GM12872 (cell line): ENCODE measurements around the gene USP53.

Experiments
- CTCF ChIP-seq: IDR thresholded peaks from 3 replicates; pipeline ENCODE4 v1.5.1; 2011; ENCODE audit warnings: low read depth, mild to moderate bottlenecking, low read length, moderate library complexity; ENCODE audit not compliant: insufficient read depth

The USP53 gene

GRCh38 chr4:119299260-119299671 lies 86.8 kb downstream of the USP53 start:
- no peak for TF ChIP-seq CTCF

- TF ChIP-seq CTCF: no peak
These were observed 87.2 kb downstream of the USP53 start for GRCh38 chr4:119299741-119300100.

DNA sequence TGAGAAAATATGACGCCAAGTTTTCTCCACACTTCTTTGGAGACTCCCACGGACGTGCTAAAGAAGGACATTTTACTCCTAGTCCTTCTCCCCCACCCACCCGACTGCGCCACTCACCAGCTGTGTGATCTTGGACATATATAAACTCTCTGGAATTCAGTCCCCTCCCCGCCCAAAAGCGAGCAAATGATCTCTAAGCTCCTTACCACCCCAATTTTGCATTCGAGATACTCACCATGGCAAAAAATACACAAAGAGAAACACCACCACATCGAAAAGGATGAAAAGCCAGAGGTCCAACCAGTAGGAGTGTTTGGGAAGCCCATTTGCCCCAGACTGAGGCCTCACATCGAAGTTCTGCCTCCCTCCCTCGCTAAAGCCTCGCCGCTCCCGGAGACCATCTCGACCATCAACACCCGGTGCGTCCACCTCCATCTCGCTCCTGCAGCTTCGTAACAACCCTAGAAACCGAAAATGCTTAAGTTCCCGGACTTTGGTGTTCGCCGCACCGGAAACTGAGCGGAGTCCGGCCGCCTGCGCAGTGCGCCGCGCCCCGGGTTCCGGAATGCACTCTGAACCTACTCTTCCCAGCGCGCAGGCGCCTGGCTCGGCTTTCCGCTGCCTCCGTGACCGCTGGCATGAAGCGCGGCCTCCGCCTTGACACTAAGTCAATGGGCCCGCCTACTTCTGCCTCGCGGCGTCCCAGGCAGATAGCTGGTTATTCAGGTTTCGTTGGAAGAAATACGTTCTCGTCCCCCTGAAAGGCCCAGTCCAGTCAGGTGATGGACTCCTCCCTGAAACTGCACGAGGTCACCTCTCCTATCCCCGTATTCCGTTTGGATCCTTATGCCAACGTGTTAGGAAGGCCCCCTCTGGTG lies 87.8 kb downstream of the USP53 start:
- no peak for TF ChIP-seq CTCF

DNA sequence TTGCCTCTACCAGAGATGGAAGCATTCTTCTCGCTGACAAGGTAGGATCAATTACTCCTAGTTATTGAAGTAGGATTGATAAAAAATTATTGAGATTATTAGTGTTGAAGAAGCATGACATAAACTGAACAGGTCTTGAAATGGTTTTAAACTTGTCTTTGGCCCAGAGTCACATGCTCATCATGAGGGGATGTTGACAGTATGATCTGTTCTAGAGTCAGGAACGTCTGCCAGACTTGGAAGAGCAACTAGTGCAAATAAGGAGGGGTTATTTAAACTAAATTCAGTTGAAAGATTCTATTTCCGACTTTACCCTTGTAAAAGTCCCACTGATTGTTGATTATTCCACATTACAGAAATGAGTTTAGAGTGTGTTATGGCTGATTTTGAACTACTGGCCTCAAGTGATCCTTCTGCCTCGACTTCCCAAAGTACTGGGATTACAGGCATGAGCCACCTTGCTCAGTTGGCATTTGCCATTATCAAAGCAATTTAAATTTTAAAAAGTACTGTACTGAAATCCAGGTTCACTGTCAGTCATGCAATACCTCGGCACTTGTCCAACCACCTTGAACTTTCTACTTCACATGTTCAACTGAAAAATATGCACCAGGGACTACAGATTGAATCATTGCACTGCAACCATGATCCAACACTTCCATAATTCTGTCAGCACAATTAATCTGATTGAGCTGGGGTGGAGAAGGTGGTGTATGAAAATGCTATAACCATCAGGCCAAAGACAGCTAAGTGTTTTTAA lies 89.7 kb downstream of the USP53 start:
- TF ChIP-seq CTCF: no peak

GRCh38 chr4:119303587-119304305 lies 91.2 kb downstream of the USP53 start:
- TF ChIP-seq CTCF: no peak

DNA sequence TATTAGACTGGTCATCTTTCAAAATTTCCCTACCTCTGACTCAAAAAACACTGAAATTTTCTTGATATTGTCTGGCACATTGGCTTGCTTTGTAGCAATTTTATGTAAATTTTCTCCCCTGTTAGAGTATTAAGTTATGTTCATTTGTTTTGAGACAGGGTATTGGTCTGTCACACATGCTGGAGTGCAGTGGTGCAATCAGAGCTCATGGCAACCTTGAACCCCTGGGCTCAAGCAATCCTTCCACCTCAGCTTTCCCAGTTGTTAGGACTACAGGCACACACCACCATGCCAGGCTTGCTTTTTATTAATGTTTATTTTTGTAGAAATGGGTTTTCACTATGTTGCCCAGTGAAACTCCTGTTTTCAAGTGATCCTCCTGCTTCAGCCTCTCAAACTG lies 91.9 kb downstream of the USP53 start:
- no peak for TF ChIP-seq CTCF

GRCh38 chr4:119307606-119308005 lies 95.1 kb downstream of the USP53 start:
- no peak for TF ChIP-seq CTCF
